DMS153 (cell line): Measurements from ENCODE around the gene RBMS2.
"Not testable (repeated sequence)": the region's sequence is repeated elsewhere in the genome, so short reads cannot be mapped to it uniquely, and the experiment has no call there.

Source experiments
- DNase-seq: peaks from one replicate; lab custom pipeline; 2025; lab: John Stamatoyannopoulos, UW

Gene RBMS2

GRCh38 chr12:56517854-56518253 lies 3.8 kb upstream of the RBMS2 start:
- no peak for DNase-seq

DNA sequence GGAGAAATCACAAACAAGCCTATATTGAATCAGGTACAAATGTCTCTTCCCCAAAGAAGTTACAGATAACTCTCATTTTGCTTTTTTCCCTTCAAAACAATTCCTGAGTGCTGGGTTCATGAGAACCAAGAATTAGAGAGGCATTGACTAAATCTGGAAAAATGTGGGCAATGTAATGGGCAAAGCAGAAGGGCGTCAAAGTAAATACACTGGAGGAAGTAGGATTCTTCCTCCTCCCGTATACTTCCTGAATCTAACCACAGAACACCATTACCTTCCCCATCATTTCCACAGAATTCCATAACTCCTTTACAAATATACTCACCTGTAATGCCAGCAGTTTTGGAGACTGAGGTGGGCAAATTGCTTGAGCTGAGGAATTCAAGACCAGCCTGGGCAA lies 3.0 kb upstream of the RBMS2 start:
- DNase-seq, result no peak

GRCh38 chr12:56520048-56520447 lies 1.6 kb upstream of the RBMS2 start:
- no peak for DNase-seq

- DNase-seq, result no peak
These were observed 1.1 kb upstream of the RBMS2 start for GRCh38 chr12:56520506-56520905.

GRCh38 chr12:56521209-56521589 lies 421 bp upstream of the RBMS2 start:
- DNase-seq, result no peak

DNA sequence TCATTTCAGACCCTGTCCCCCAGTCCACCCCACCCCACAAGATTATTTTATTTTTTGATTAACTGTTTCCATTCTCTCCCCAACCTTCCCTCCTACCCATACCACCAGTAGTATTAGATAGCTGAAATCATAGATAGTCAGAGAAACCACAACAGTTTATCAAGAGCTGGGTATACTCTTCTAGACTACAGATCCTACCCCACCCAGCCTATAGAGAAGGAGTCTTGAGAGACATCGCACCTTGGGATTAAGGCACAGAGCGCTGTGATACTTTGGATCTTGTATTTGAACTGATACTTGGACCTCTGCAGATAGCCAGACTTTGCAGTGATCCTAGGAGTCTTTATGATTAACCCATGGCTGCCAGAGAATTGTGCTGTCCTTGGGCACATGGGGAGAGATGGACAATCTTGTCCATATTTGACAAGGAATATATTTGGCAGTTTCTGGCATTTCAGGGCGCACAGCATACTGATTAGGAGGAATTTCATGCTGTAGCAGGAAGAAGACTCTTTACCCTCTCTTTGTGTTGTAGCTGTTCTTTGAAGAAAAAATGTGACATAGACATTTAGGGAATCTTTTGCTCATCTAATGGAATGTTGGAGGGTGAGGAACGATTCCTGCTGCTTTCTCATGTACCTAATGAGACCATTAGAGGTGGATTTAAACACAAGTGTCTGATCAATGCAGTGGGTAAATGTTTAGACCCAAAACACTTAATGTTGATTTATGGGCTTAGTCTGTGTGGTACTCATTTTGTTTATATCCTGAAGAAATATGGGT lies 982 bp downstream of the RBMS2 start:
- DNase-seq, result no peak

- DNase-seq, result no peak
These were observed 7.2 kb downstream of the RBMS2 start for GRCh38 chr12:56528846-56529245.

- DNase-seq, result no peak
These were observed 8.0 kb downstream of the RBMS2 start for GRCh38 chr12:56529656-56530055.

- DNase-seq, result no peak
These were observed 8.9 kb downstream of the RBMS2 start for GRCh38 chr12:56530390-56531055.

- DNase-seq, result no peak
These were observed 15.9 kb downstream of the RBMS2 start for GRCh38 chr12:56537546-56537945.

DNA sequence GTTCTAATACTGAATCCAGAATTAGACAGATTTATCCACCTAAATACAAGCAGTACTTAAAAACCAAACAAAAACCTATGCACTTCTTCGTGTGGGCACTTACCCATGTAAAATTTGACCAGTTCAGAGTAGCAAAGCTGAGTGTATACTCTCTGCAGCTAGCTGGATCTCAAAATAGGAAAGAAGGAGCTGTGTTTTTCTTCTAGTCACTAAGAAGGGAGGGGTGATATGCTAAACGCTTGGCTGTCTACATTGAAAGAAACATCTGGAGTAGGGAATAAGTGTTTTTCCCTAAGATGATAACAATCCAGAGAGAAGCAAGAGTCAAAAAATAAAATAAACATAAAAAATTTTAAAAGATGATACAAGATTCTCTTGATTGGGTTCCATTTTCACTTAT lies 20.0 kb downstream of the RBMS2 start:
- no peak for DNase-seq

GRCh38 chr12:56542164-56542563 lies 20.5 kb downstream of the RBMS2 start:
- DNase-seq, result no peak

- DNase-seq, result no peak
These were observed 23.5 kb downstream of the RBMS2 start for GRCh38 chr12:56545023-56545604.

- DNase-seq, result no peak
These were observed 25.1 kb downstream of the RBMS2 start for GRCh38 chr12:56546680-56547079.

- no peak for DNase-seq
These were observed 29.4 kb downstream of the RBMS2 start for GRCh38 chr12:56551070-56551469.

- peak; percentile 39 for DNase-seq
These were observed 44.0 kb downstream of the RBMS2 start for GRCh38 chr12:56565510-56566101.

- no peak for DNase-seq
These were observed 46.5 kb downstream of the RBMS2 start for GRCh38 chr12:56568146-56568545.

DNA sequence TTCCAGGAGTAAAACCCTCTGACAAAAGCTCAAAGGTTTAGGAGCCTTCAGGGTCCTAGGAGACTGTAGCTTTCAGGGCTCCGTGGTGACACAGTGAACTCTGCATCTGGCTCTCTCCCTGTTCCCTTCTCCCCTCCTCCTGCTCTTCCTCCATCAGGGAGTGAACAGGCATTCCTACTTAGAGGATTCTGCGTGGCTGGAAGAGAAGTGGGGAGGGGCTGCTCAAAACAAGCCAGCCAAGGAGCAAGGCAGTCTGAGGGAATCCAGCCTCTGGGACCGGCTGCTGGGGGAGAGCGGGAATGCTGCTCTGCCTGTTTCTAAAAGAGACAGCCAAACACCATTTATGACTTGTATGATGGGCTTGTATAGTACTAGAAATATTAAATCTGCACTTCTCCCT lies 49.5 kb downstream of the RBMS2 start:
- no peak for DNase-seq

- DNase-seq, result no peak
These were observed 50.7 kb downstream of the RBMS2 start for GRCh38 chr12:56572288-56572687.

DNA sequence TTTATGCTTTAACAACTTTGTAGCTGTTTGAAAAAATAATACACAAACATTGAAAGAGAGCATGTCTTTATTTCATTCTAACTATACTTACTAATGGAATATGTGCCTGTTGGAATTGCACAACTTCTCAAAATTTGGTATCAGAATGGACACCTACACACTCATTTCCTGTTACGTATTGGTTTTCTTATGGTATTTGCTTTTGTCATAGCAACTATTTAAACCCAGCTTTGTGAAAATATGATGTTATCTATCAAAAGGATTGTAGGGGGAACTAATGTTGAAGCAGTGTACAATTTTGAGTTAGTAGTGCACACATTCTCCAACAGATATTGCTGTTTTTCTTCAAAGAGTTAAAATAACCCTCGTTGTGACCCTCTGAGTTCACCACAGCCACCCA lies 52.6 kb downstream of the RBMS2 start:
- DNase-seq, result no peak

- DNase-seq, result not testable (repeated sequence)
These were observed 55.6 kb downstream of the RBMS2 start for GRCh38 chr12:56577248-56577647.

DNA sequence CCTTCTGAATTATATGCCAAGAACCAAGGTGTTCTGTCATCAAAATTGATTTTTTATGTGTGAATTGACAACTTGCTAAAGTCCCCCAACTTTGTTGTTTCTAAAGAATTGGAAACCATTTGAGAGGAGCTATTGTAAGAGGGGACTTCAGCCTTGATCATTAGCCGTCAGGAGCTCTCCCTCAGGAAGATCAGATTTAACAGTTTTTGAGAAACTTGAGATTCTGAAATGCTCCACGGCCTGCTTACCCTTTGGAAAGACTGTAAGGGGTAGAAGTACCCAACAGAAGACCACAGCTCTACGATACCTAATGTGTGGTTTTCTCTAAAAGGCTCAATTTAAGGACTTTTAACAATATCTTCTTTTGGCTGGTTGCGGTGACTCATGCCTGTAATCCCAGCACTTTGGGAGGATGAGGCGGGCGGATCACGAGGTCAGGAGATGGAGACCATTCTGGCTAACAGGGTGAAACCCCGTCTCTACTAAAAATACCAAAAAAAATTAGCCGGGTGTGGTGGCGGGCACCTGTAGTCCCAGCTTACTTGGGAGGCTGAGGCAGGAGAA lies 57.4 kb downstream of the RBMS2 start:
- DNase-seq, result no peak
